ENCODE data around the gene AFF3. TPM values are rescaled to one million over a fixed set of nuclear protein-coding genes. Genes with fewer than 3 reads are reported as not detected.

AFF3 gene
- total and polyA plus RNA-seq, 2 of the 4 experiments (the other 2 are of a cell fraction) = 12.9 to 14.3 TPM

DNA sequence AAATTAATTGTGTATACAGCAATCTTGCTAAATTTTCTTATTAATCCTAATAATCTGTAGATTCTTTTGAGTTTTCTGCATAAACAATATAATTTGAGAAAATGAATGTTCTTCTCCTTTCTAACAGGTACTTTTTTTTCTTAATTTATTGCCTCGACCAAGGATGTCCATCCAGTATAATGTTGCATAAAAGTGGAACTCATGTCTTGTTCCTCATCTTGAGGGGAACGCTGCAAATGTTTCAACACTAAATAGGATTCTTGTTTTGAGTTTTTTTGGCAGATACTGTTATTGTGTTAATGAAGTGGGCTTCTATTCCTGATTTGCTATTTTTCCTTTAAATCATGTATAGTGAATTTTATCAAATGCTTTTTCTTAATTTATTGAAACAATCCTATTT is 408.2 kb downstream of the AFF3 start:
- Histone ChIP-seq H4K5ac (ENCODE audit: low read depth, low read length) (no peak overlapping the region), H2BK5ac (ENCODE audit: low read depth, low read length, poor library complexity, severe bottlenecking) (no peak overlapping the region), H2BK120ac (ENCODE audit: low read depth, low read length) (no peak overlapping the region), H3K4me3 (ENCODE audit: insufficient read depth, low read depth, low read length) (no peak overlapping the region), H3K27me3 (ENCODE audit: control insufficient read depth, insufficient read depth, low read length) (no peaks in the 10 kb centered on the region), H3K9me3 (ENCODE audit: control insufficient read depth, insufficient read depth, low read length) (no peaks in the 10 kb centered on the region), H3K4ac (ENCODE audit: low read depth, low read length) (no peak overlapping the region), H2AK9ac (replicated peaks; ENCODE audit: low read depth, low read length, poor library complexity) (no peak overlapping the region), H2BK20ac (ENCODE audit: low read depth, low read length) (no peak overlapping the region), H3K4me1 (ENCODE audit: control insufficient read depth, insufficient read depth, low read length) (peaks cover 6% of the 10 kb centered on the region), H3K9me1 (ENCODE audit: insufficient read depth, low read length) (peaks cover under 1% of the 10 kb centered on the region; the same call in 1 of the 2 replicates), H3K27ac (ENCODE audit: insufficient read depth, low read length) (no peak overlapping the region), H3K79me1 (ENCODE audit: low read depth in 1 of 2, low read length in 2 of 2) (0 out of 4 replicates have a peak, but pooled peaks cover 0 to under 1% of the 10 kb centered on the region in 2 experiments), H4K91ac (ENCODE audit: insufficient read depth, low read depth, low read length) (no peak overlapping the region), H2BK15ac (ENCODE audit: low read depth, low read length) (no peak overlapping the region), H2AK5ac (ENCODE audit: low read depth, low read length) (no peak overlapping the region), H3K18ac (ENCODE audit: low read depth, low read length) (no peak overlapping the region), H3K36me3 (ENCODE audit: control insufficient read depth, insufficient read depth, low read length) (no peaks in the 10 kb centered on the region), H3K14ac (replicated peaks; ENCODE audit: low read depth, low read length) (no peak overlapping the region), H3K4me2 (ENCODE audit: low read depth, low read length) (no peak overlapping the region), H2AFZ (replicated peaks; ENCODE audit: low read length, poor library complexity) (no peak overlapping the region), H4K20me1 (ENCODE audit: insufficient read depth, low read length) (no peaks in the 10 kb centered on the region), H3K56ac (ENCODE audit: extremely low read depth, insufficient read depth, low read length) (no peak overlapping the region), H4K8ac (ENCODE audit: low read depth in 2 of 2, low read length in 2 of 2) (no peak overlapping the region), H3K9ac (ENCODE audit: low read depth, low read length) (no peak overlapping the region), H3K23ac (ENCODE audit: low read depth, low read length) (no peak overlapping the region)
- no CpG with 5 or more reads among the region's 2 CpGs for WGBS, 2 experiments (ENCODE audit: extremely low coverage in 2 of 2, insufficient read length in 1 of 2)
- BruUV-seq (replicated peaks) = no TSS peak
- DNase-seq (no peak), ATAC-seq (ENCODE audit: low read depth) (no peak)
- TF ChIP-seq RCOR1 (IDR thresholded peaks at IDR 0.05; ENCODE audit: insufficient replicate concordance, low read length) = no peak
- no peak for TF ChIP-seq BHLHE40 (IDR thresholded peaks at IDR 0.05; ENCODE audit: low read depth, low read length)
- in situ Hi-C loops (cut with MboI; ENCODE audit: low sequenced_read_pairs) = no loop called here
- ChIA-PET CTCF (no interaction called here), POLR2A (ENCODE audit: unreplicated experiment) (no interaction called here)
- intact Hi-C loops (cut with micrococcal nuclease) = no loop called here
- dilution Hi-C loops (cut with HindIII; ENCODE audit: low sequenced_read_pairs, unreplicated experiment) = no loop called here

Data from IMR-90 (cell line).